HG03159 (cell line): ENCODE data around the gene RHOU.

Source experiments
- ATAC-seq: cut with Tn5 transposase; IDR thresholded peaks from one replicate; pipeline ENCODE4 v1.9.1; 2021; ENCODE audit warnings: mild to moderate bottlenecking, moderate library complexity; ENCODE audit not compliant: unreplicated experiment

The RHOU gene

GRCh38 chr1:228736844-228737445, 1.7 kb downstream of the RHOU start:
- ATAC-seq: no peak

DNA sequence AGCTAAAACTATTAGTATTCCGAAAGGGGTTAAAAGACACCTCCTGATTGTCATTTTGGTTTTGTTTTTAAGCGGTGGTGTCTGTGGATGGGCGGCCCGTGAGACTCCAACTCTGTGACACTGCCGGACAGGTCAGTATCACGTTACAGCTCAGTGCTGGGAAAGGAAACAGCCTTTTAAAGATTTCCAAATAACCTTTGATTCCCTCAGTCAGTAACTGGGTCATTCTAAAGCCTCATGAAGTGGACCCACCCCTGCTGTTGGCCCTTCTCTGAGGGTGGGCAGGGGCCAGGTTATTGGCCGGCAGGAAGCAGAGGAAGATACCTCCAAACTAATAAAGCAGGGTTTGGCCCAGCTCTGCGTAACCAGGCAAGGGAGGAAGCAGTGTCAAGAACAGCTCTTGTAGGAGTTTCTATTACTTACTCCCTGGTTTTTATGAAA, 2.3 kb downstream of the RHOU start:
- ATAC-seq: no peak

GRCh38 chr1:228739826-228740225, 4.5 kb downstream of the RHOU start:
- no peak for ATAC-seq

- no peak for ATAC-seq
Observed at GRCh38 chr1:228740543-228741317, 5.5 kb downstream of the RHOU start.

GRCh38 chr1:228742281-228742860, 7.1 kb downstream of the RHOU start:
- no peak for ATAC-seq

- ATAC-seq: no peak
Observed at GRCh38 chr1:228743405-228743804, 8.1 kb downstream of the RHOU start.

GRCh38 chr1:228744356-228744755, 9.1 kb downstream of the RHOU start:
- no peak for ATAC-seq

DNA sequence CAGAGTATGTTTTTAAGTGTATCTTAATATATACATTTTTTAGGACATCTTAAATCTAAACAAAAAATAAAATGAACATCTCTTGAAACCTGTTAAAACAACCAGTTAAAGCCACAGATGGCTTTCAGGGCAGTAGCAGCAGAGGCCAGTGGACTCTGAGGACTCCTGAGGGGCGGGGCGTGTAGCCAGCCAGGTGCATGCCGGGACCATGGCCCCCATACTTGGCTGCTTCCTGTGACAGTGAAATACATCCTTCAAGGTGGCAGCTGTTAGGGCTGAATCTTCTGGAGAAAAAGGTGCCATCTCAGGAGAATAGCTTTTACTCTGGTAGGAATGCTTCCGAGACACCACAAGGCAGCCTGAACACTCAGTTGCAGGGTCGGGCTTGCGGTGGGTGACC, 9.6 kb downstream of the RHOU start:
- no peak for ATAC-seq

- no peak for ATAC-seq
Observed at GRCh38 chr1:228745497-228745896, 10.2 kb downstream of the RHOU start.

GRCh38 chr1:228747301-228747935, 12.1 kb downstream of the RHOU start:
- ATAC-seq: no peak

DNA sequence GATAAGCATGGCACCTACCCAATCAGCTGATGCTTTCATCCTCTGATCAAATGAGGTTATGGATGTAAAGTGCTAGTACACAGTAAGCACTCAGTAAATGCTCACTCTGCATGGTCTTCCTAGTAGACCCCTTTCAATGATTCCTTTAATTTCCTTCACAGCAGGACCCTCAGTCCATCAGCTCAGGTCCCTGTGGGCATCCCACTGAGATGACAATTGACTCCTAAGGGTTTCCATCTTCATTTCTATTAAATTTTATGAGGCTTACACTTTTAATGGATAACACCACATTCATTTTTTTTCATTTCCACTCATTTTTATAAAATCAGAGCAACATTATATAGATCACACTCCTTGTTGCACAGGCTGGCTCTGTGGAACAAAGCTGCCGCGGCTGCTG, 12.8 kb downstream of the RHOU start:
- ATAC-seq: no peak

GRCh38 chr1:228748431-228748830, 13.2 kb downstream of the RHOU start:
- ATAC-seq: no peak

GRCh38 chr1:228749765-228750164, 14.5 kb downstream of the RHOU start:
- ATAC-seq: no peak

DNA sequence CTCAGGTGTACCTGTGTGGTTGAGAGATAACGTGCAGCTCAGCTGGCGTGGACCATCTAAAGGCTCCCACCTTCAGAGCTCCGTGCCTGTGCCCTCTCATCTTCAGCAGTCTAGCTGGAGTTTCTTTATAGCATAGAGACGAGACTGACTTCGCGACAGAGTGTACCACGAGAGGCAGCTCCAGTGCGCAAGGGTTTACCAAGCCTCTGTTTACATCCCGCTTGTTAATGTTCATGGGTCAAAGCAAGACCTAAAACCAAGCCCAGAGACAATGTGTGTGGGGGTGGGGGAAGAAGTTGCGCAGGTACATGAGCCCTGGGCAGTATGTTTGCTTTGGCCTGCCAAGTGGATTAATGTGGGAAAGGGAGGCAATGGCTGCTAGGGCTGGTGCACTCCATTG, 15.6 kb downstream of the RHOU start:
- no peak for ATAC-seq

GRCh38 chr1:228751360-228752098, 16.2 kb downstream of the RHOU start:
- ATAC-seq: peak; percentile 49

GRCh38 chr1:228752258-228752657, 17.0 kb downstream of the RHOU start:
- no peak for ATAC-seq

- no peak for ATAC-seq
Observed at GRCh38 chr1:228752675-228753265, 17.5 kb downstream of the RHOU start.

DNA sequence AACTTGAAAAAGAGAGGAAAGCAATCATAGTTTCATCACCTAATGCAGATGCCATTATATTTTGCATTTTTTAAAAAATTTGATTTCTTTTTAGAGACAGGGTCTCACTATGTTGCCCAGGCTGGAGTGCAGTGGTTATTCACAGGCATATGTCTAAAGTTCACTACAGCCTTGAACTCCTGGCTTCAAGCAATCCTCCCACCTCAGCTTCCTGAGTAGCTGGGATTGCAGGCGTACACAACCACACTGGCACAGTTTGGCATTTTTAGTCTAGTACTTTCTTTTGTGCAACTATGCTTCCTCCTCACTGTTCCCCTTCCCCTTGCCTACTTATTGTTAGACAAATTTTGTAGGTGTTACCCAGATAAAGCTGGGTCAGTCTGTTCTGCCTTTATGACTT, 18.0 kb downstream of the RHOU start:
- no peak for ATAC-seq

DNA sequence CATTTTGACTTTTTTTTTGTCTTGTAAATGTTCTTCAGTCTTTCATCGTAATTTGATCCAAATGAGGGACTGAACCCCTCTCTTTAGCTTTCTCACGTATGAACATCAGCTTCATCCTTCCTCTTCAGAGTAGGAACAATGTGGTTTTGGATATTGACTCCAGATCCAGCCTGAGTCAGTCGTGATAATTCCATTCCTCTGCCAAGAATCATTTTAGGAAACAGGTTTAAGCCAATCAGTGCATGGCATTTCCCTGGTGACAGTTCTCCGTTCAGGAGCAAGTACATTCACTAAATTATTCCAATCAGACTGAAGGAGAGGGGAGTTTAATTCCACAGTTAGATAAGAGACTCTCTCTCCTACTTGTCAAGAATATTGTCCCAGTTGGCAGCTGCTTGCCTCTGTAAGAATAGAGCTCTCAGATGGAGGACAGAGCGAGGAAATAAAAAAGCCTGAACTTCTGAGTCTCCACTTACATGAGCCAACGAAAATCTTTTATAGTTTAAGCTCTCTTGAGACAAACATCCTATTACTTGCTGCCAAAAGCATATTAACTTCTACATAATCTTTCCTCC, 18.6 kb downstream of the RHOU start:
- no peak for ATAC-seq

- no peak for ATAC-seq
Observed at GRCh38 chr1:228754646-228755268, 19.5 kb downstream of the RHOU start.
